Eye (tissue), 1 donor: ENCODE results near the gene BNC2.

Experiments
- DNase-seq: peaks from one replicate; pipeline ENCODE4 v3.0.0-alpha.2; 2015

The BNC2 gene

DNA sequence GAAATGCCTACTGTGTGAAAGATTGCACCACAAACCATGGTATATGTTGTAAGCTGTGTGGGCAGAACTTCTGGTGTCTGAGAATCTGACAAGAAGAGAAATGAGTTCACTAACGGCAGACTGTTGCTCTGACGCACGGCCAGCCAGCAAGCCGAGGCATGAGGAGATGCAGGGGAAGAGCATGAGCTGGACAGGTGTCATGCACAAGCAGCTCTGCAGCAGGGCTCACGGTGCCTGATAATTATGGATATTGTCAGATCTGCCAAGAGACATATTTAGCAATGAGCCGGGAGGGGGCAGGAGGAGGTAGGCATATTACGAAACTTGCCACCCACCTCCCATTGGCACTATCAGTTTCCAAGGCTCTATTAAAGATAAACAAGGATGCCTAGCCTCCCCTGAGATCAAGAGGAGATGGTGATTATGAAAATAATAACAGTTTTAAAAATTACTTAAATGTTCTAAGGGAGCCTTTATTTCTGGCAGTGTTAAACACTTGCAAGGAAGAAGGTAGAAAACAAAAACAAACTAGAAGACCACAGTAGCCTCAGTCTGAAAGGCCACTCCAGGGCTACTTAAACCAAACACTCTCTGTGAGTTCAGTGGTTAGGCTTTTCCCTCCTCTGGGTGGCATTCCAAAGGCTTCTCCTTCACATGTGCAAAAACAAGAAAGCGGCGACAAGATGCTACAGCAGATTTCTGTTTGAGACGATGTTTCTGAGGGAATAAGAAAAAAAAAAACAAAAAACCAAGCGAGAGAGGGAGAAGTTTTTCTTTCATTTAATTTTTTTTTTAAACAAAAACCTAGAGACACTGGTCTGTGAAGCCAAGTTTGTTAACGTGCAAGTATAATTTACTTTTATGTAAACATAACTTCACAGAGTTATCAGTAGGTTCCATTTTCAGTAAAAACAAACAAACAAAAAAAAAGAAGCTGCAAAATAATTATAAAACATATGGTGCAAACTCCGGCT is 339.5 kb downstream of the BNC2 start:
- no peak for DNase-seq

DNA sequence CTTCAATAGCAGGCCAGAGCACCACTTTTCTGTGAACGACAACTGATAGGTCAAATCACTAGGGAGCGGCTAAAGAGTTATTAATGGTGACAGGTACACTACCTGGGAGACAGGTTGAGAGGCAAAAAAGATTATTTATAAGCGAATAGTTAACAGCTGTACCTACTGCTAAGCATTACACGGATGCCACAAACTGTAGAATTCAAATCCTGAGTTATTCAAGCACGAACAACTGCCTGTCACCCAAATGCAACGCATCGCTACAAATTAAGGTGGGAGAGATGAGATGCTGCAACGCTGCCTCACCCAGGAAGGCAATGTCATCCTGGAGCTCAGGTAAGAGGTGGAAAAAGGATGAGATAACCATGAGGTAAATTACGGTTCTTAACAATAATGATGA is 342.9 kb downstream of the BNC2 start:
- peak; percentile 63 for DNase-seq

- no peak for DNase-seq
Observed at GRCh38 chr9:16526380-16526779, 344.1 kb downstream of the BNC2 start.

DNA sequence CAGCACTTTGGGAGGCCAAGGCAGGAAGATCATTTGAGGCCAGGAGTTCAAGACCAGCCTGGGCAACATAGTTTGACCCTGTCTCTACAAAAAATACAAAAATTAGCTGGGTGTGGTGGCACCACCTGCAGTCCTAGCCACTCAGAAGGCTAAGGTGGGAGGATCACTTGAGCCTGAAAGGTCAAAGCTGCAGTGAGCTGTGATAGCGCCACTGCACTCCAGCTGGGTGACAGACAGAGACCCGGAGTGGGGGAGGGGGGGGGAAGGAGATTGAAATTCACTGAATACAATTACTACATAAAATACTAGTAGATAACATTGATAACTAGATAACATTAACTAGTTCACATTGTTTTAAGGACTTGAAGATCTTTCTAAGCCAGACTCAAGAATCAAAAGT is 345.6 kb downstream of the BNC2 start:
- DNase-seq, result no peak

DNA sequence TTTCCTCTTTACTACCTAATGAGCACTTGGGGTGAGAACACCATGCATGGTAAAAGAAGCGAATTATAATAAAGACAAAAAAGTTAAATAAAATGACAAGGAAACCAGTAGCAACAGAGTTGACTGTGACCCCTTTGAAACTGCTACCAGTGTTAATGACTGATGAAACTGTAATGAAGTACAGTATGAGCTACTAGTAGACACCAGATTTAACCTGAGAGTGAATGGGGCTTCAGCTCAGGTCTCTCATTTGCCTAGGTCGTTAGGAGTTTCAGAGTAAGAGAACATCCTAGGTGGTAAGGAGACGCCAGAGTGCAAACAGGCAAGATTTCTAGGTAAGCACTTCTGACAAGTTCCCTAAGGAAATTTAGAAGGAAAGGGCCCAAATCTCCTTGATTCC is 346.4 kb downstream of the BNC2 start:
- DNase-seq, result no peak

DNA sequence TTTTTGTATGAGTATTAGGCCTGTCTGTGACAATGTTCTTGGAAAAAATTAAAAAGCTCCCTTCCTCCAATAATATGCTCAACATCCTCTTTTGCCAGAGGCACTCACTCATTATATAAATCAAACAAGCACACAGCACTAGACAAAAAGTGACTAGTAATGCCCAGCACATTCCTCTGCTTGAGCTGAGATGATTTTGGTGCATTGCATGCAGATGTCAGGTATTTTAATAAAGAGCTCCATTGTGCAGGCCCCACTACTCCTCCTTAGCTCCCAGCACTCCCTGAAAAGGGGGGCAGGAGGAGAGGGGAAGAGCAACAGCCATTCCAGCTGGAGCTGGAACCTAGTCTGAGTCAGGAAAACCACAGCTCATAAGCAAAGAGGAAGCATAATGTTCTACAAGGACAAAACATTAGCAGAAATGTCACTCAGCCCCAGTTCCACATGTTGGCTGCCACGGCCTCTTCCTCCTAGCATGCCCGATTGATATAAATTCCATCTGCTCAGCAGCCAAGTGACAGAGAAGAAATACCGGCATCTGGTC is 348.5 kb downstream of the BNC2 start:
- DNase-seq, result peak; percentile 83

- DNase-seq, result no peak
Observed at GRCh38 chr9:16519001-16519400, 351.5 kb downstream of the BNC2 start.

- no peak for DNase-seq
Observed at GRCh38 chr9:16516891-16517290, 353.6 kb downstream of the BNC2 start.

- DNase-seq, result peak; percentile 48
Observed at GRCh38 chr9:16515879-16516301, 354.6 kb downstream of the BNC2 start.

DNA sequence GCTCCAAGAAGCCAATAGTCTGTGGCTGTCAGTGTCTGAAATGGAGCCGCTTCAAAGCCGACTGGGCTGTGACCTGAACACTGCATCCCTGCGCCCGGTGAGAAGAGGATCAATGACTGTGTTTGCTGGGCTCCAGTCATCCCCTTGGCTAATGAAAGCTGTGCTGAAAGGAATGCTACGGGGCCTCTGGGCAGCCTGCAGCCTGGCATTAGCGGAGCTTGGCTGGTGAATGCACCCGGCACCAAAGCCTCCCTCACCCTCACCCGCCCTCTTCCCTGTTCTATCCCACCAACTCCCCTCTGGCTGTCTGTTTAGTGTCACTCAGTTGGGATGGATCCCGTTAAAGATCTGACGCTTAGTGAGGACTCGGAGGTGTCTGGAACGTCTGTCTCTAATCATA is 355.3 kb downstream of the BNC2 start:
- peak; percentile 71 for DNase-seq

GRCh38 chr9:16514131-16514530 is 356.3 kb downstream of the BNC2 start:
- DNase-seq, result no peak

DNA sequence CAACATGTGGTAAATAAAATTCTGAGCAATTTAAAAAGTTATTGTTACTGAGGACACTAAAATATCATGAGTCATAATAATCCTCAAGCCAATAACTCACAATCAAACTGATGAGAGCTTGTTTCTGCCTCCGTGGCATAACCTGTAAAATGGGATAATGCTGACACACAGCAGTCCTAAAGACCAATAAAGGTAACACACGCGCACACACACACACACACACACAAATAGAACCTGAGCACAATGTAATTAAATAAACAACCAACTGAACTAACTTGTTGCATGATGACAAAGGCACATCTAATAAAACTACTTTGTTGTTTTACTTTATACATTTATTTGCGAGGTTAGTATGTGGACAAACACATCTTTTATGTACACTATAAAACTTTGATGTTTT is 358.2 kb downstream of the BNC2 start:
- no peak for DNase-seq

GRCh38 chr9:16510482-16510881 is 360.0 kb downstream of the BNC2 start:
- DNase-seq, result no peak

DNA sequence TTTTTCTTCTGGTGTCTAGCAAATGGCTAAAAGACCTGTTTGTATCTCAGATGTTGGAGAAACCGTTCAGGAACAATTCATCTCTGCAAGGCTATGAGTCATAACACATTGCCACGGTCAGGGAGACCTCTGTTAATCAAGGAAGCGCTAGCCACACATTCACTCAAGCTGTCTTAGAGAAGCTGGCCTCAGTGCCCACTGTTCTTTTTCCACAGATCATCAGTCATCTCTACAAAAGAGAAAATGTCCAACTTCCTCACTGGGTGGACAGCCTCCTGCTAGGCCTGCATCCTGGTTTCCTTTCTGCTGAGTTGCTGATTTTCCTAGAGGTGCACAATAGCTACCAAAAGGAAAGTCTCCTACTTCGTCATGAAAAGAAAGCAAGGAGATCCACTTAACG is 360.5 kb downstream of the BNC2 start:
- DNase-seq, result no peak

DNA sequence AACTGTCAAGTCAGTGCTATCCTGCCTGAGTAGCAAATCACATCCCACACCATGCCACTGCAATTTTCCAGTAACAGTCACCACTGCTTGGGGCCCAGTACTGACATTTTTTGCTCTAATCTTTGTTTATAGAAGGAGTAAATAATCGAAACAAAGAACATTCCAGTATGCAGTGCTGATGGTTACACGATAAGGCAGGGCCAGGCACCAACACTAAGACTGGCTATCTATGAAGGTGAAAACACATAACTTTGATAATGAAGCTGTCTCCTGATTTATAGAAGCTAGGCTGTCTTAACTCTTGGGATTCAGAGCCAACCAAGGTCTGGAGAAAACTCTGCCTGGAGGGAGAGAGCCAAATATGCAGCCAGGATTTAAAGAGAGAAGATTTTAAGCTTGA is 365.3 kb downstream of the BNC2 start:
- DNase-seq, result no peak

- DNase-seq, result no peak
Observed at GRCh38 chr9:16501726-16502125, 368.7 kb downstream of the BNC2 start.

DNA sequence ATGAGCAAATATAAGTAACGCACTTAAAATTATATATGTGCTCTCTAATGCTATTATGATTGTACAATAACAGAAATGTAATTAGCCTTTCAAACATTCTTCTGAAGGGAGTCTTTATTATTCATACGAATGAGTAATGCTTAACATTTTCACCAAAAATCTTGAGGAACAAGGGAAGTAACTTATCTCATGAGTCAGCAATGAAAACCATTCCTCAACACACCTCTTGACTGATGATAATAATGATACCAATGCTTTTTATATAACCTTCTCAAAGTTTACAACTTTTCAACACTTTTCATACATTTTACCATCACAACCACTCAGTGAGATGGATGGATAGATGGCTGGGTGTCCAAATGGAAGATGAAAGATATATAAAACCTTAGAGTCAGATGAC is 369.3 kb downstream of the BNC2 start:
- no peak for DNase-seq

- DNase-seq, result no peak
Observed at GRCh38 chr9:16500386-16500785, 370.1 kb downstream of the BNC2 start.

DNA sequence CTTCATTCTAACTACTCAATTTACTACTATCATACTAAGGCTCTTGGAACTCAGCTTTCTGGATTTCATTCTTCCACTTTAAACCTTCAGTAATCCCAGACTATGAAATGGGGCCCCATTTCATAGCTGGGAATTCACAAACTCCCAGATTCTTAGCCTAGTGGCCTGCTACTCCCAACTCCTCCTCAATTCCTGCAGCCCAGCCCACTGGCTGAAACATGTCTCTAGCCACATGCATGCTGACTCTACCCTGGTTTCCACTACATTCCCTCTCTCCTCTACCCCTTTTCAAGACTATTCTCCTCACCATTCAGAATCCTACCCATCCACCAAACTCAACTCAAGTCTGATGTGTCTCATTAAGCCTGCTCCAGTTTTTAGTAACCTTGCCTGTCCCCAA is 370.6 kb downstream of the BNC2 start:
- DNase-seq, result no peak

GRCh38 chr9:16496908-16497307 is 373.6 kb downstream of the BNC2 start:
- no peak for DNase-seq

- no peak for DNase-seq
Observed at GRCh38 chr9:16487915-16488314, 382.6 kb downstream of the BNC2 start.

DNA sequence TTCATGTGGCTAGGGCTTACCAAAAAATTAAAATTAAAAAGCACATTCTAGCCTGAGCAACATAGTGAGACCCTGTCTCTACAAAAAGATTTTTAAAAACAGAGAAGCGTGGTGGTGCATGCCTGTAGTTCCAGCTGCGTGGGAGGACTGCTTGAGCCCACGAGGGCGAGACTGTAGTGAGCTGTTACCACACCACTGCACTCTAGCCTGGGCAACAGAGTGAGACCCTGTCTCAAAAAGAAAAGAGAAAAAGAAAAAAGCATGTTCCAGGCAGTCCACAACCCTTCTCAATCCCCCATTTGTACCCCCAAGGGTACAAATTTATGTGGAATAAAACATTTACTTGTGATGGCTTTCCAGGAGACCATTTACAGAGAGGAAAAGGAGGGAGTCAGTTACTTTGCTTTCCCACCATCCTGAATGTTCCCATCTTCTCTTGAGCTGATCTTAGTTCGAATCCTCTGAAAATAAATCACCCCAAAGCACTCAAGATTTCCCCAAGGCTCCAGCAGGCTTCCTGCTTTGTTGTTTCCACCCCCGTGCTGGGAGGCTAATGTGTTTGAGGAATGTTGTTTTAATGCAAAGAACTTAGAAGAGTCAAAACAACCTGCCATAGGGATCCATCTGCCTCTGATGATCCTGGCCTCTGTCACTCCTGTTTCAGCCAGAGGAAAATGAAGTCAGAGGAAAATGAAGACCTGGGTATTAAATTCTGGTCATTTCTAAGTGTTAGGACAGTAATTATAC is 384.7 kb downstream of the BNC2 start:
- DNase-seq, result no peak

DNA sequence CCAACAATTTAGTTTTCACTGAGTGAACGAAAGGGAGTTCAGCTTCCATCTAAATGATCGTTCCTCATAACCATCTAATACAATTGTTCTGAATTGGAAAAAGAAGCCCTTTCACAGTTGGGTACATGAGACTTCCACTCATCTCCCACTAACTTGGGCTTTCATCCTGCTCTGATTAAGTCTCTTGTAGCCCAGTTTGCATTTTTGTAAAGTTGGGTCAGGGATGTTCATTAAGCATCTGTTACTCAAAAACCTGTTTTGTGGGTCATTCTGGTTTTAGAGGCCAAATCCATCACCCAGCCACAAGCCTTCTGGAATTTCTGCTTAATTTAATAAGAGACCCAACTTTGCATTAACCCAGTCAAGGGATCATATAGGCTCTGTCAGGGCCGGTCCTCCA is 385.3 kb downstream of the BNC2 start:
- DNase-seq, result no peak

GRCh38 chr9:16484744-16485143 is 385.7 kb downstream of the BNC2 start:
- no peak for DNase-seq
